ENCODE measurements around the gene MPDU1. TPM values are rescaled to one million over a fixed set of nuclear protein-coding genes. Genes with fewer than 3 reads are reported as not detected.

MPDU1 gene
- total RNA-seq, 2 experiments from 2014 or later = 50.2 TPM

GRCh38 chr17:7563115-7563869, 20.4 kb upstream of the MPDU1 start:
- Mint-ChIP-seq H3K27me3 (no peaks in the 10 kb centered on the region), H3K36me3 (peaks cover 23% of the 10 kb centered on the region), H3K4me1 (peaks cover 44% of the 10 kb centered on the region), H3K4me3 (peak overlapping the region; percentile 83), H3K9me3 (no peaks in the 10 kb centered on the region), H3K27ac (peak overlapping the region; percentile 97)
- POLR2A ChIA-PET = interaction anchor here (0.6 to 1.5 kb wide), 2 partner anchors 20 to 109 kb away, joined by 4 read pairs; partner anchors contain the start of gene MPDU1
- ATAC-seq (ENCODE audit: low read depth) = no peak
- DNase-seq = no peak

DNA sequence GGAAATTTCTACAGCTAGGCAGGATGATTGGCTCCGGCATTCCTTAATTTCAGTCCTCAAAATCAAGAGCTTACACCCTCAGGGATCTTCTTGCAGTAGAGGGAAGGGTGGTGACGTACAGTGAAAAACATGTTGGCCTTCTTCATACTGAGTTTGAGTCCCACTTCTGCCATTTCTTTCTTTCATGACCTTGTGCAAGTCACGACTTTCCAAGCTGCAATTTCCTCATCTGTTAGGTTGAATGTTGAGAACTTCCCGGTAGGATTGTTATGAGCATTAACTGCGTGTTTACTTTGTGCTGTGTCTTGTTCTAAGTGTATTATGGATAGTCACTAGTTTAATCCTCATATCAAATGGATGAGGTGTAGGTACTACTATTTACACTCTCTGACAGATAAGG, 14.1 kb upstream of the MPDU1 start:
- H3K9me3 Mint-ChIP-seq = no peaks in the 10 kb centered on the region
- peaks cover 28% of the 10 kb centered on the region for H3K36me3 Mint-ChIP-seq
- H3K4me3 Mint-ChIP-seq = no peak overlapping the region
- POLR2A ChIA-PET = interaction anchor here (1.0 kb wide), 2 partner anchors 10 to 14 kb away, joined by 3 to 4 read pairs; partner anchors contain the start of genes CD68 and MPDU1
- H3K4me1 Mint-ChIP-seq = peaks cover 30% of the 10 kb centered on the region
- DNase-seq (no peak), ATAC-seq (ENCODE audit: low read depth) (no peak)
- no peaks in the 10 kb centered on the region for H3K27me3 Mint-ChIP-seq
- H3K27ac Mint-ChIP-seq = peak overlapping the region; percentile 24

GRCh38 chr17:7570351-7570750, 13.3 kb upstream of the MPDU1 start:
- H3K4me3 Mint-ChIP-seq = no peak overlapping the region
- DNase-seq = no peak
- H3K27ac Mint-ChIP-seq = peak overlapping the region; percentile 69
- peaks cover 33% of the 10 kb centered on the region for H3K36me3 Mint-ChIP-seq
- H3K4me1 Mint-ChIP-seq = peaks cover 35% of the 10 kb centered on the region
- no peaks in the 10 kb centered on the region for H3K9me3 Mint-ChIP-seq
- POLR2A ChIA-PET = interaction anchor here (0.5 to 2.1 kb wide), 5 partner anchors 9 to 654 kb away, joined by 3 to 6 read pairs (median 5); partner anchors contain the start of genes CD68 and SENP3
- ATAC-seq (ENCODE audit: low read depth) = no peak
- H3K27me3 Mint-ChIP-seq = no peaks in the 10 kb centered on the region

- DNase-seq = no peak
- peaks cover 48% of the 10 kb centered on the region for H3K4me1 Mint-ChIP-seq
- POLR2A ChIA-PET = interaction anchor here (0.6 to 5.2 kb wide), 9 partner anchors 11 to 322 kb away, joined by 3 to 89 read pairs (median 4); partner anchors contain the start of genes ACAP1, FXR2, MPDU1 and POLR2A
Measured at GRCh38 chr17:7572338-7572587, 11.4 kb upstream of the MPDU1 start.

DNA sequence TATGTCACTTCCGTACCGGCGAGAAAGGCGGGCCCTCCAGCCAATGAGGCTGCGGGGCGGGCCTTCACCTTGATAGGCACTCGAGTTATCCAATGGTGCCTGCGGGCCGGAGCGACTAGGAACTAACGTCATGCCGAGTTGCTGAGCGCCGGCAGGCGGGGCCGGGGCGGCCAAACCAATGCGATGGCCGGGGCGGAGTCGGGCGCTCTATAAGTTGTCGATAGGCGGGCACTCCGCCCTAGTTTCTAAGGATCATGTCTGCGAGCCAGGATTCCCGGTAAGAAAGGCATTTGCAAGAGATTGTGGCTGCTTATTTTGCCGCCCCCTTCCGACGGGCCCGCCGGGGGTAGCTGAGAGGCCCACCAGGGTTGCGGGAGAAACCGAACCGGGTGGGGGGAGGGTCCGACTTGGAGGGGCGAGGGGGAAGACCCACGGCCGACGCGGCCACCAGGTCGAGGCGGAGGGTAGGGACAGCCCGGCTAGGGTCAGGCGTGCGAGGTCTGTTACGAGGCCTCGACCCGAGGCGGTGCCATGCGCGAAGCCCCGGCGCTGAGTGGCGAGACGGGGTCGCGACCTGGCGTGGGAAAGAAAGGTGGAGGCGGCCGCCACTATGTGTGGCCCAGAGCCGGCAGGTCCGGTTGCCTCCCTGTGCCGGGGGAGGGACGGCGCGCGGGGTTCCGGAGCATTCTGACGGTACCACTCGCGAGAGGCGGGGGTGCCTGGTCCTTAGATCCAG, 10.9 kb upstream of the MPDU1 start:
- no peaks in the 10 kb centered on the region for H3K9me3 Mint-ChIP-seq
- no peaks in the 10 kb centered on the region for H3K27me3 Mint-ChIP-seq
- ATAC-seq (ENCODE audit: low read depth) = peak; percentile 1
- DNase-seq = peak; percentile 100
- POLR2A ChIA-PET = interaction anchor here (0.6 to 5.2 kb wide), 17 partner anchors 8 to 537 kb away, joined by 3 to 89 read pairs (median 4); partner anchors contain the start of genes ACAP1, FGF11, FXR2 and MPDU1
- H3K27ac Mint-ChIP-seq = peak overlapping the region; percentile 99
- peaks cover 36% of the 10 kb centered on the region for H3K36me3 Mint-ChIP-seq
- H3K4me1 Mint-ChIP-seq = peaks cover 46% of the 10 kb centered on the region
- peak overlapping the region; percentile 96 for H3K4me3 Mint-ChIP-seq

More at GRCh38 chr17:7572338-7572587, 11.4 kb upstream of the MPDU1 start:
- H3K4me3 Mint-ChIP-seq = peak overlapping the region; percentile 96
- H3K27me3 Mint-ChIP-seq = no peaks in the 10 kb centered on the region
- H3K36me3 Mint-ChIP-seq = peaks cover 36% of the 10 kb centered on the region
- peak; percentile 88 for ATAC-seq (ENCODE audit: low read depth)
- H3K9me3 Mint-ChIP-seq = no peaks in the 10 kb centered on the region
- peak overlapping the region; percentile 99 for H3K27ac Mint-ChIP-seq

- Mint-ChIP-seq H3K4me3 (peak overlapping the region; percentile 96), H3K27me3 (no peaks in the 10 kb centered on the region), H3K4me1 (peaks cover 53% of the 10 kb centered on the region), H3K36me3 (peaks cover 40% of the 10 kb centered on the region), H3K9me3 (no peaks in the 10 kb centered on the region), H3K27ac (peak overlapping the region; percentile 99)
- POLR2A ChIA-PET = interaction anchor here (0.6 to 5.2 kb wide), 18 partner anchors 9 to 538 kb away, joined by 3 to 89 read pairs (median 4); partner anchors contain the start of genes ACAP1, FGF11, FXR2 and MPDU1
- DNase-seq = peak; percentile 93
- ATAC-seq (ENCODE audit: low read depth) = peak; percentile 28
Measured at GRCh38 chr17:7573324-7574080, 10.2 kb upstream of the MPDU1 start.

GRCh38 chr17:7574176-7574953, 9.3 kb upstream of the MPDU1 start:
- Mint-ChIP-seq H3K36me3 (peaks cover 44% of the 10 kb centered on the region), H3K9me3 (no peaks in the 10 kb centered on the region), H3K27ac (peak overlapping the region; percentile 99), H3K4me1 (peaks cover 58% of the 10 kb centered on the region), H3K4me3 (peak overlapping the region; percentile 96), H3K27me3 (no peaks in the 10 kb centered on the region)
- DNase-seq (no peak), ATAC-seq (ENCODE audit: low read depth) (no peak)
- POLR2A ChIA-PET = interaction anchor here (0.8 to 5.2 kb wide), 16 partner anchors 10 to 539 kb away, joined by 3 to 89 read pairs (median 4); partner anchors contain the start of genes ACAP1, FGF11, FXR2 and MPDU1

DNA sequence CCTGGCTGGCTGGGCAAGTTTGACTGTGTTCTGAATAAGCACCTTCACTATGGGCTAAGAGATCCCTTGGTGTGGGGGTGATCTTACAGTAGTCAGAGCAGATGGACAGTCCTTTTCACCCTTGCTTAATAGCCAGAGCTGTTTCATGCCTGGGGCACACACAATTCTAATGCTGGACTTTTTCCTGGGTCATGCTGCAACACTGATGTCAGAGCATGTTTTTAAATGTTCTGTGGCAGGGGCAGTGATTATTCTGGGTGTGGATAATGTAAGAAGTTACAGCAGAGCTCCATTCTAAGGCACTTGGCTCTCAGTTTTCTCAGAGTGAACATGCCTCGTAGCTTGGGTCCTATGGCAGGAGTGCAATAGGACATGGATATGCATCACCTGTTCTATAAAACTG, 8.2 kb upstream of the MPDU1 start:
- no peak overlapping the region for H3K27ac Mint-ChIP-seq
- no peak for ATAC-seq (ENCODE audit: low read depth)
- H3K9me3 Mint-ChIP-seq = no peaks in the 10 kb centered on the region
- peaks cover 61% of the 10 kb centered on the region for H3K4me1 Mint-ChIP-seq
- peaks cover 48% of the 10 kb centered on the region for H3K36me3 Mint-ChIP-seq
- no peaks in the 10 kb centered on the region for H3K27me3 Mint-ChIP-seq
- DNase-seq = no peak
- POLR2A ChIA-PET = interaction anchor here (0.9 to 5.2 kb wide), 6 partner anchors 9 to 112 kb away, joined by 3 to 89 read pairs (median 4); partner anchors contain the start of genes MPDU1, SOX15, TP53 and WRAP53
- peak overlapping the region; percentile 96 for H3K4me3 Mint-ChIP-seq

GRCh38 chr17:7575959-7576358, 7.7 kb upstream of the MPDU1 start:
- Mint-ChIP-seq H3K27ac (peak overlapping the region; percentile 60), H3K27me3 (no peaks in the 10 kb centered on the region), H3K4me3 (peak overlapping the region; percentile 96), H3K9me3 (no peaks in the 10 kb centered on the region), H3K36me3 (peaks cover 53% of the 10 kb centered on the region), H3K4me1 (peaks cover 62% of the 10 kb centered on the region)
- ATAC-seq (ENCODE audit: low read depth) (no peak), DNase-seq (no peak)
- POLR2A ChIA-PET = interaction anchor here (1.2 to 5.2 kb wide), 3 partner anchors 9 to 29 kb away, joined by 4 to 89 read pairs (median 4); partner anchors contain the start of genes MPDU1 and SOX15

GRCh38 chr17:7576432-7576937, 7.2 kb upstream of the MPDU1 start:
- Mint-ChIP-seq H3K36me3 (peaks cover 54% of the 10 kb centered on the region), H3K4me1 (peaks cover 63% of the 10 kb centered on the region), H3K27me3 (no peaks in the 10 kb centered on the region), H3K27ac (peak overlapping the region; percentile 60), H3K4me3 (peak overlapping the region; percentile 35), H3K9me3 (no peaks in the 10 kb centered on the region)
- ATAC-seq (ENCODE audit: low read depth) = no peak
- POLR2A ChIA-PET = interaction anchor here (1.2 to 5.2 kb wide), 2 partner anchors 8 to 14 kb away, joined by 4 to 89 read pairs; partner anchors contain the start of genes MPDU1 and SOX15
- DNase-seq = no peak

DNA sequence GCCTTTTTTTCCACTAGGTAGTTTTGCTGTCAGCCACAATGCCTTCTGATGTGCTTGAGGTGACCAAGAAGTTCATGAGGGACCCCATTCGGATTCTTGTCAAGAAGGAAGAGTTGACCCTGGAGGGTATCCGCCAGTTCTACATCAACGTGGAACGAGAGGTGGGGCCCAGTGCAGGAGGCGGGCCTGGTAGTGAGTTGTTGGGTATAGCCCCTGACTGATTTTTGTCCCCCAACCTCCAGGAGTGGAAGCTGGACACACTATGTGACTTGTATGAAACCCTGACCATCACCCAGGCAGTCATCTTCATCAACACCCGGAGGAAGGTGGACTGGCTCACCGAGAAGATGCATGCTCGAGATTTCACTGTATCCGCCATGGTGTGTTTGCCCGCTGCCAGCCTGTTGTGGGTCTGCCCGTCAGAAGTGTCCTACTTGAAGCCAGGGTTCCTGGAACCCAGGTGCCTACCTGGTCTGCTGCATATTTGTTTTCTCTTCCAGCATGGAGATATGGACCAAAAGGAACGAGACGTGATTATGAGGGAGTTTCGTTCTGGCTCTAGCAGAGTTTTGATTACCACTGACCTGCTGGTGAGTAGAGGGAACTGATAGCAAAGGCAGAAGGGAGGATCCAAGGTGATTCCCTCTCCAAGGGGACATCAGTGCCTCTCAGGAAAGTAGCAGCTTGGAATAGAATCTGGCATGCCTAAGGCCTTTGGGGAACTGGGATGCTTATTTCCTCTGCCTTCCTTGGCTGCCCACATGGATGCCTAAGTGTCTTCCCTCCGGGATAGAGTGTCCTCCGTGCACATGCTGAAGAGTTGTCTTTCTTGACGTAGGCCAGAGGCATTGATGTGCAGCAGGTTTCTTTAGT, 6.1 kb upstream of the MPDU1 start:
- POLR2A ChIA-PET = no interaction called here
- DNase-seq (no peak), ATAC-seq (ENCODE audit: low read depth) (no peak)
- peak overlapping the region; percentile 51 for H3K4me3 Mint-ChIP-seq
- no peaks in the 10 kb centered on the region for H3K27me3 Mint-ChIP-seq
- peaks cover 57% of the 10 kb centered on the region for H3K36me3 Mint-ChIP-seq
- peaks cover 67% of the 10 kb centered on the region for H3K4me1 Mint-ChIP-seq
- H3K9me3 Mint-ChIP-seq = no peaks in the 10 kb centered on the region
- H3K27ac Mint-ChIP-seq = peak overlapping the region; percentile 67
